Measurements from ENCODE around the gene IDH1.
"Not testable (repeated sequence)": the region's sequence is repeated elsewhere in the genome, so short reads cannot be mapped to it uniquely, and the experiment has no call there.

IDH1 gene

GRCh38 chr2:208254871-208255556 lies at the start of gene IDH1:
Gene IDH1, minus strand, starts transcription at chr2:208255071. Its CDS starts 3,520 bp downstream, at chr2:208251551.
- peak; percentile 95 for DNase-seq

- DNase-seq = no peak
Observed at GRCh38 chr2:208304157-208304556, 49.3 kb upstream of the IDH1 start.

DNA sequence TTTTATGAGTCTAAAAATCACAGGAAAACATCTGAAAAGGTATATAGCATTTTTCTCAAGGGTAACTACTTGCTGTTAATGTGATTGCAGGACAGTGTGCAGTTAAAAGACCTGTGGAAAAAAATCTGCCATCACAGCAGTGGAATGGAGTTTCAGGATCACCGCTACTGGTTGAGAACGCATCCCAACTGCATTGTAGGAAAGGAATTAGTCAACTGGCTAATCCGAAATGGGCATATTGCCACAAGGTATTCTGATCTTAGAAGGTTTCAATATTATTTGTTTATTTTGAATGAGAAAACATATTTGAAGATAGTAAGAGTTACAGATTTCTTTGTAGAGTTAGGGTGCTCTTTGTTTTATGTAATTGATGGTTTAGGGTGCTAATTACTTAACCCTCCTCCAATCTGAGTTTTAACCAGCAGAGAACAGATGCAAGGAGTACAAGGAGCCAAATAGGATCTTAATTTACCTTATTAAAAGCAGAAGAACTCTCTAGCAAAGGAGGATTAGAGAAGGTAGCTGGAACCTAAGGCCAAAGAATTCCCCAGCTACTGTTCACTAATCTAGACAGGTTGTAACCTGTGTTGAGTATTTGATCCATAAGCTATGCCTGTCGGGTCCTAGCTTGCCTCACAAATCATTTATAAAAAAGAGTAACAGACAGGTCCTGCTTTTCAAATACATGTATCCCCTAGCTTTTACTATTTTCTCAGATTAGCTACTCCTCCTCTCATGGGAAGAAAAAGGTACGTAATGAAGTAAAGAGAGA lies 46.2 kb upstream of the IDH1 start:
- DNase-seq = no peak

DNA sequence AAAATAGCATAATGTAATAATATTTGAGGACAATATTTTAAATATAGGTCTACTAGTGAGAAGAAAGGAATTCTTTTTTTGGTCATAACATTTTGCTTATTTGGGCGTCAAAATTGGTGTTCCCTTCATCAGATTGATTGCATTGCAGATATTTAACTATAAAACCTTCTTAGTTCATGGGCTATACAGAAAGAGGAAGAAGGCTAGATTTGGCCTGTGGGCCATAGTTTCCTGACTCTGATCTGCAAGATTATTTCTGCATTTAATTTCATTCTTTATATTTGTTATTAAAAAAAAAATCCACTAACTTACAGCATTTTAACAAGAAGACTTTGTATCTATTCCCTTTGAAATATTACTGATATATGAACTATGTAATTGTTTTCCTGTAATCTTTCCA lies 43.1 kb upstream of the IDH1 start:
- DNase-seq = no peak

- no peak for DNase-seq
Observed at GRCh38 chr2:208296610-208297009, 41.7 kb upstream of the IDH1 start.

DNA sequence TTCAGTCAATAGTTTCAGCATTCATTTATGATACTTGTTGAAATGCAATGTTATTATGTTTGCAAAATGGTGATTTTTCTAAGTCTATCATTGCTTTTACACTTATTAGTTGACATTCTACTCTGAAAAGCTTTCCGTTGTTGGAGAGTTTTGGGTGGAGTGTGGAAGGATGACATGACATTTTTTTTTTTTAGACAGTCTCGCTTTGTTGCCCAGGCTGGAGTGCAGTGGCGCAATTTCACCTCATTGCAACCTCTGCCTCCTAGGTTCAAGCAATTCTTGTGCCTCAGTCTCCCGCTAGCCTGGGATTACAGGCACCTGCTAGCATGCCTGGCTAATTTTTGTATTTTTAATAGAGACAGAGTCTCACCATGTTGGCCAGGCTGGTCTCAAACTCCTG lies 41.0 kb upstream of the IDH1 start:
- no peak for DNase-seq

DNA sequence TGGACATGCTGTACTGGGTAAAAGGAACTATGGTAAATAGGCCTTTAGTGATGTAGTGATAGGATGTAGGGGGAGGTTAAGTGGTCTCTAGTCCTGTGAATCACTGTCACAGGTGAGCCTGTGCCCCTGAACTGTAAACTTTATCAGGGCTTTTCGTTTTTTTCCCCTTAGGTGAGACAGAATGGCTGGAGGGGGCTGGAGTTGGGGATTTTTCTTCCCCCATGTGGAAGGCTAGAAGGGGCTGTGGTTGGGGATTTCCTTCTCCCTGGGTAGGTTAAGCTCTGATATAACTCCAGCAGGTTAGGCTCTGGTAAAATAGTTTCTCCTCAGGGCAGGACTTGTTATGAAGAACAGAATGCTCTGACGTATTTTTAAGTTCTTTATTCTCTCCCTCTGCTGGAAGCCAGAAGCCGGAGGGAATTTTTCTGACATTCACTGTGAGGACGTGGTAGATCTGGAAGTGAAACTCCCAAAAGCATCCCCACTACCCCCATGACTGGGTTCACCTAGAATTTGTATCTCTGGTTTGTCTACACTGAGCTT lies 39.7 kb upstream of the IDH1 start:
- DNase-seq = no peak

- no peak for DNase-seq
Observed at GRCh38 chr2:208285853-208286252, 31.0 kb upstream of the IDH1 start.

DNA sequence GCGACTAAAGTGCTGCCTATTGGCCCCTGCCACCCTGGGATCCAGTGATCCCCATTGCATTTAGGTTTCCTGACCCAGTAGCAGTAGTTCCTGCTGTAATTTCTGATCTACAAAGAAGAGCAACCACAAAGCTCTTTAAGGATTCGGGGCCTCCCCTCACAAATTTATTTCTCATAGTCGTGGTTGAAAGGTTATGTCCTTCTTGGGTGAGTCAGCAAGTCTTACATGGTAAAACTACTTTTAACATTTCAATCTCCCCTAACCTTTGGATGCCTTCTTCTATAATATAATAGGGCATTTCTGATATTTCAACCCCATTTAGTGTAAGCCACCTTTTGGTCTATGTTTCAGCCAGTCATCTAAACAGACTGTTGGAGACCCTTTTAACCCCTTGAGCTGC lies 26.1 kb upstream of the IDH1 start:
- DNase-seq = no peak

- DNase-seq = no peak
Observed at GRCh38 chr2:208280234-208280633, 25.4 kb upstream of the IDH1 start.

GRCh38 chr2:208279236-208279635 lies 24.4 kb upstream of the IDH1 start:
- DNase-seq = no peak

- no peak for DNase-seq
Observed at GRCh38 chr2:208278549-208278948, 23.7 kb upstream of the IDH1 start.

DNA sequence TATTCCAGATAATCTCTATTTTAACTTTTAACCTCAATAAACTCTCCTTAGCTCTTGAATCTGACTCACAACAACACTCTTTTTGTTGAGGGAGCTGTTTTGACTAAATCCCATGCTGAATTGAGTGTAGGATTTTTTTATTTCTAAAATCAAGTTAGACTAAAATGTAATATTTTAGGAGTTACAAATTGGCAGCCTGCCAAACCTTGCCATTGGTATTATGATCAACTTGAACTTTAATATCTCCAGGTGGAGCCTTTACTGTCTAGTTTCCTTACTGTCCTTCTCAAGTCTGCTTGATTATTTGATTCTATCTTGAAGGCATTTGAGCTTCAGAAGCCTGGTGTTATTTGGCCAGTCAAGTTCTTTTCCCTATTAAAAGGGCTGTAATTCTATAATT lies 19.9 kb upstream of the IDH1 start:
- DNase-seq = no peak

DNA sequence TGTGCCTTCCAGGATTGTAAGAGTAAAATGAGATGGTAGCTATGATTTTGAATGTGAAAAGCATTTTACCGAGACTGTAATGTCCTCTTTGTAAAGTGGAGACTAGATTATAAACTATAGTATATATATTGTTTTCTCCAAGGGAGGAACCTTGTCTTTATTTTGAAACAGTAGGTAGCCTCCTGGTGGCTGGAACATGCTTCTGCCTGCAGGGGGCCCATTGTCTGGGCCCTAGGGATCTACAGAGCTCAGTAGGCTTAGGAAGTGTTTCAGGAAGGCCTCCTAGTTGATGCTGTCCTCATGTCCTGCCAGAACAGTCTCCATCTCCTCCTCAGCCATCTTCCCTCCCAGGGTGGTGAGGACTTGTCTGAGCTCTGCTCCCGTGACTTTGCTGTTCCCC lies 14.2 kb upstream of the IDH1 start:
- DNase-seq = no peak

DNA sequence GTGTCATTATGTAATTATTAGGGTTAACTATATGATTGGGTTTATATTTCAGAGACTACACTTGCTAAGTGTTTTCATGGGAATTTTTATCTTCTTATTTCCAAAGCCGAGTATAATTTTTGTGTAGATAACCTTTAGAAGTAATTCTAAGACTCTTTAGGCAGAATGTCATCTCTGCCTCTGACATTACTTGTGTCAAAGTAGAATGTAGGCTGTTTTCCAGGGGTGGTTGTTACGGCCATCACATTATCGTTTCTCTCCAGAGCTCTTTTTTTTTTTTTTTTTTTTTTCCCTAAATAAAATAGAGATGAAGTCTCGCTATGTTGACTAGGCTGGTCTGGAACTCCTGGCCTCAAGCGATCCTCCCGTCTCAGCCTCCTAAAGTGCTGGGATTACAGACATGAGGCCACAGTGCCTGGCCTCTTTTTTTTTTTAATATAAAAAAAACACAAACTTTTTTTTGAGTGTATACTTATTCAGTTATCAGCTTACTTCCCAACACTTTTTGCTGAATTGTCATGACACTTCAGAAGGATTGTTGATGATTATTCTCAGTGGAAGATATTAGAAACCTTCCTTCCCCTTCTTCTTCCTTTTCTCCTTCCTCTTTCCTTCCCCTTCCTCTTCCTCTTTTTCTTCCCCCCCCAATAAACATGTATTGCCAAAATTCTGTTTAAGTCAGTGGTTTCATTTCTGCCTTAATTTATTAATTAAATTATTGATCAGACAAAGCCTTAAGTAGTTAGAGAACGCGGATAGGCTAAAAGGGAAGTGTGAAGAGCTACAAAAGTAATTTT lies 13.5 kb upstream of the IDH1 start:
- no peak for DNase-seq

- DNase-seq = not testable (repeated sequence)
Observed at GRCh38 chr2:208267526-208267925, 12.7 kb upstream of the IDH1 start.

GRCh38 chr2:208266936-208267335 lies 12.1 kb upstream of the IDH1 start:
- no peak for DNase-seq

DNA sequence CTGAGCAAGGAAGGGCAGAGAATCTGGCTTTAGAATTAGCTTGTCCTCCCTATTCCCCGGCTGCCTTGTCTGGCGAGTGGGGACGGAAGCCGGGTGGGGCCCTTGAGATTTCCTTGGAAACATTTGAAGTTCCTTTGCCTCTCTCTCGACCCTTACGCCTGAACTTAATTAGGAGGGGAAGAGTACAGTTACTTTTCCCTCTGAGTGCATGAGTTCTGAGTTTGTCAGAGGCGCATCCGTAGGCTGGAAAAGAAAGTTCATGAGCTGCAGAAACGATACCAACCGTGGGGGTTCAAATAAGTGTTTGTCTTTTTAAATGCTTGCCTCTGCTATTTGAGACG lies 11.7 kb upstream of the IDH1 start:
- DNase-seq = no peak

DNA sequence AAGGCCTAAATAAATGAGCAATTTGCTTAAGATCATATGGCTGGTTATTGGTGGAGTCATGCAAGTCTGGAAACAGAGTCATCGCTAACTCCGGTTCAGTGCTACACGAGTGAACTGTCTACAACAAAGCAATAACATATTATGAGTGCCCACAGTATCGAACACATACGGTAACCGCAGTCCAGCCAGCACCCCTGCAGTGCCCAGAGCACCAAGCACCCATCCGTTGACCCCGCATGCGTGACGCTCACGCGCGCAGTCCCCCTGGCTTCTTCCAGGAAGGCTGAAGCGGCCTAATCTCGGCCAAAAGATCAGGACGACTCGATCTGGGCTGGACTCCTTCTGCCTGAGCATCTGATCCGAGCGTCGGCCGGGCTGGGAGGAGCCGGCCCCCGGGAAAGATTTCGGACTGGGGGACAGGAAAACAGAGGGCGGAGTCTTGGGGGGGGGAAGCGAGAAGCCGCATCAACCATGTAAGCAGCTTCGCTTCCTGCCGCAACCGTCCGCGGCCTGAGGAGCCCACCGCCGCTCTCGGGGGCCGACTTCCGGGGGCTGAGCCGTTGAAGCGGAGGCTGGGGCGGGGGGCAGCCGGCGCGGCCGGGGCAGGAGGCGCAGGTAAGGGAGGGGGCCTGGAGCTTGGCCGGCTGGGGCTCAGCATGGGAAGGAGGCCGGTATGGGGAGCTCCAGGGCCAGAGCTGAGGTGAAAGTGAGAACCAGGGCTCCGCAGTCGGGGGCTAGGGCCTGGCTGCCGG lies 11.1 kb upstream of the IDH1 start, which contains the start of gene PIKFYVE:
PIKFYVE (plus strand) TSS at position 455 of the 752 bp plus-strand sequence. CDS start 5,265 bp downstream, outside the sequence.
- DNase-seq = peak; percentile 88

GRCh38 chr2:208265371-208265800 lies 10.5 kb upstream of the IDH1 start:
- DNase-seq = peak; percentile 44

DNA sequence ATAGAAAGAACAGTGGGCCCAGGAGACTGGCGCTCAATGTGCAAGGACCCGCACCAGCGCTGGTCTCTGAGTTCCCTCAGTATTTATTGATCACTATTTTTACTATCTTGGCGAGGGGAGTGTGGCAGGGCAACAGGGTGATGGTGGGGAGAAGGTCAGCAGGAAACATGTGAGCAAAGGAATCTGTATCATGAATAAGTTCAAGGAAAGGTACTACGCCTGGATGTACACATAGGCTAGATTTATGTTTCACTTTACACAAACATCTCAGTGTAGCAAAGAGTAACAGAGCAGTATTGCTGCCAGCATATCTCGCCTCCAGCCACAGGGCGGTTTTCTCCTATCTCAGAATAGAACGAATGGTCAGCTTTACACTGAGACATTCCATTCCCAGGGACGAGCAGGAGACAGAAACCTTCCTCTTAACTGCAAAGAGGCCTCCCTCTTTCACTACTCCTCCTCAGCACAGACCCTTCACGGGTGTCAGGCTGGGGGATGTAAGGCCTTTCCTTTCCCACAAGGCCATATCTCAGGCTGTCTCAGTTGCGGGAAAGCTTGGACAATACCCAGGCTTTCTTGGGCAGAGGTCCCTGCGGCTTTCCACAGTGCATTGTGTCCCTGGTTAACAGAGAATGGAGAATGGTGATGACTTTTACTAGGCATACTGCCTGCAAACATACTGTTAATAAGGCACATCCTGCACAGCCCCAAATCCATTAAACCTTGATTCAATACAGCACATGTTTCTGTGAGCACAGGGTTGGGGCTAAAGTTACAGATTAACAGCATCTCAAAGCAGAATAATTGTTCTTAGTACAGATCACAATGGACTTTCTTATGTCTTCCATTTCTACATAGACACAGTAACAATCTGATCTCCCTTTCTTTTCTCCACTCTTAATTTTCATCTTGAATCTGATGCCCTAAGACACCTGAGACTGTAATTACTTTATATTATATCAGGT lies 2.3 kb upstream of the IDH1 start:
- DNase-seq = not testable (repeated sequence)
